ENCODE measurements around the gene C5orf47. TPM values are rescaled to one million over a fixed set of nuclear protein-coding genes. Genes with fewer than 3 reads are reported as not detected.
"Not testable (repeated sequence)": the region's sequence is repeated elsewhere in the genome, so short reads cannot be mapped to it uniquely, and the experiment has no call there.

C5orf47 gene
- polyA plus RNA-seq, 4 donors, result 0.09 to 0.27 (median 0.20) TPM; not detected in 1

DNA sequence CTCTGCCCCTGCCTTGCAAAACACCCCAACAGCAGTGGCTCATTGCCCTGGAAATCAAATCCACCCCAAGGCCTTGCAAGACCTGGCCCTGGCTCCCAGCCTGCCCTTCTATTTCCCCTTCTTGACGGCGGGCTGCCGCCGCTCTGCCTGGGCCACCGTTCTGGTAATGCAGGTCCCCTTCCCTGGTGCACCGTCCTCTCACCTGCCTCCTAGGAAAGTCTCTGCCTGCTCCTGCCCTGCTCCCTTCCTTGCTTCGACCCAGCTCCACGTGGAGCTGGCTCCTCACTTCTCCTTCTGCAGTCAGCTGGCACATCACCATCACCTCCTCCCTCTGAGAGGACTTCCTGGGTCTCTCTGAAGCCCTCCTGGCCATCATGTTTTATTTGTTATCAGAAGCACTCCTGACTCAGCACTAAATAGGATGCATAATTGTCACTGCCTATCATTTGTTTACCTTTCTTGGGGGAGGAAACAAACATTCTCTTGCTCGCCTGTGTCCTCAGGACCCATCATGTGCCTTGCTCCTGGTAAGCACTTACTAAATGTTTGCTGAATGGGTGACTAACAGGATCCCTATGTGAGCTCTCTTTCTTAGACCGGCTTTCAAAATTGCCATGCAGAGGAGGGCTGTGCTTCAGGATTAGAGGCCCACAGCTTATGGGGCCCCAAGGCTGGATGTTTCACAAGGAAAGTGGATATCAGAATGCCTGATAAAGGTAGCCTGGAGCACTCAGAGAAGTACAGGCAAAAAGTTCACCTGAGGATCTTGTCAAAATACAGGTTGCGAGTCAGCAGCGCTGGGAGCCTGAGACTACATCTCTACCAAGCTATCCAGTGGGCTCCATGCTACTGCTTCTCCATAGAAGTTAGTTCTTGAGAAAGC lies 19.6 kb upstream of the C5orf47 start:
- no peak for DNase-seq (ENCODE audit: low read depth in 4 of 4, low spot score in 3 of 4)

- DNase-seq (ENCODE audit: low read depth in 4 of 4, low spot score in 3 of 4), result no peak
Observed at GRCh38 chr5:173970878-173971650, 17.9 kb upstream of the C5orf47 start.

GRCh38 chr5:173971681-173972345 lies 17.2 kb upstream of the C5orf47 start:
- DNase-seq (ENCODE audit: low read depth in 4 of 4, low spot score in 3 of 4), result no peak

GRCh38 chr5:173972607-173972924 lies 16.4 kb upstream of the C5orf47 start:
- no peak for DNase-seq (ENCODE audit: low read depth in 4 of 4, low spot score in 3 of 4)

GRCh38 chr5:173972925-173973615 lies 15.9 kb upstream of the C5orf47 start:
- DNase-seq (ENCODE audit: low read depth in 4 of 4, low spot score in 3 of 4), result peak; percentile 75 to 78 (median 76)

GRCh38 chr5:173973616-173973969 lies 15.4 kb upstream of the C5orf47 start:
- DNase-seq (ENCODE audit: low read depth in 4 of 4, low spot score in 3 of 4), result no peak

GRCh38 chr5:173974688-173975239 lies 14.2 kb upstream of the C5orf47 start:
- DNase-seq (ENCODE audit: low read depth in 4 of 4, low spot score in 3 of 4), result no peak

DNA sequence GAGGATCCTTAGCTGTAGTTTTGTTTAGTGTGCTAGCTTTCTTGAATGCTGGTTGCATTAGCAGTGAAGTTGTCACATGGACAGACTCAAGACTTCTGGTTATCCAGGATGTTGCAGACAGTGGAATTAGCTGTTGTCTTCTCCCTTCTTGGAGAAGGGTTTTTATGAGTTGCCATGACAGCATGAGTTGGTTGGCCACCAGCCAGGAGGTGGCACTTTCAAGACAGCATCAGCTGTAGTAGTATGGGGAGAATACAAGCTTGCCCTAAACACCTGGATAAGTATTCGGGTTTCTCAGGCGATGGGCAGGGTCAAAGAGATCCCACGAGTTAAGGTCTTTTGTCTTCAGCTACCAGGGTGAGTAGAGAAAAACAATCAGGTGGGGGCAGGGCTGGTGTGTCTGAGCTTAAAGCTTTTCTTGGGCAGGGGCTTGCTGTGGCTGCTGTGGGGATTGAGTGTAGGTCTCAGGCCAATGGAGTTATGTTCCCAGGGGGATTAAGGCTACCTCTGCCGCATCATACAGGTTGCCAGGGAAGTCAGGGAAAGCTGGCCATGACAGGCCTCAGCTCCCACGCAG lies 7.7 kb upstream of the C5orf47 start:
- no peak for DNase-seq (ENCODE audit: low read depth in 4 of 4, low spot score in 3 of 4)

DNA sequence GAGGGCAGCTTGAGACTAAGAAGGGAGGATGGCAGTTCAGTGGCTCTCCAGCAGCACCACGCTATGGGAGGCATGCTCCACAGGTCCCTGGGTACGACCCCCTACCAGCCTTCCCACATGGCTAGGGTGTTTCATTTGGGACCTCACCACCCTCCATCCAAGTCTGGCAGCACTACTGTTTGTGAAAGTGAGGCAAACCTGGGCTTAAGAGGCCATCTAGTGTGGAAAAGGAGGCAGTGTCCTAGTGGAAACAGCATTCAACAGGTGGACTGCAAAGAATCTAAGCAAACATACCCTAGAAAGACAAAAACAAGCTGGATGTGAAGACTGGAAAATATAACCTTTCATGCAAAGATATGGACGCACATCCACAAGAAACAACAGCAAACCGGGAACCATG lies 4.8 kb upstream of the C5orf47 start:
- DNase-seq (ENCODE audit: low read depth in 4 of 4, low spot score in 3 of 4), result no peak

DNA sequence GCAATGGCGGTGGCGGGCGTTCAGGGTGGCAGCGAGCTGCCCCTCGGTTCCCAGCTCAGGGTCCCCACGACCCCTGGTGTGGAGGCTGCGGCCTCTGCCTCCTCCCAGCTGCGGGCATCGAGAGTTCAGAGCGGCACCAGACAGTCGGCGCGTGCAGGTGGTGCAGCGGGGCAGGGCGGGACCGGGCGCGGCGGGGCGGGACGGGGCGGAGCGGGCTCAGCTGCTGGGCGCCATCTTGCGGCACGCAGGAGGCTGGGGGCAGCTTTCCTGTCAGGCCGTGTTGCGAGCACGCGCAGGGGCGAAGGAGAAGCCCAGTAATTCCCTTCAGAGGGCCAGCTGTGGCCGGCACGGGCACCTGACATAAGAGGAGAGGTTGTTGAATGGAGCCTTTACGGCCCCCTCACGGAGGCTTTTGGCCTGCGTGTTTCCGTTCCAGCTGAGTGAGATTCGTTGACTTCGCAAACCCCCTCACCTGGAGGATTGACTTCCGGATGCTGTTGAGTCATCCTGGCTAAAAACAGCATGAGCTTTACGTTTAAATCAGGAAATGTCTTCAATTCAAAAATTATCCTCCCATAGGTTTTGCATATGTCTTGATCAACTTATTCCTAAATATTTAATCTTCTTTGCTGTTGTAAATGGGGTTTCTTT lies 587 bp downstream of the C5orf47 start:
- DNase-seq (ENCODE audit: low read depth in 4 of 4, low spot score in 3 of 4), result no peak

DNA sequence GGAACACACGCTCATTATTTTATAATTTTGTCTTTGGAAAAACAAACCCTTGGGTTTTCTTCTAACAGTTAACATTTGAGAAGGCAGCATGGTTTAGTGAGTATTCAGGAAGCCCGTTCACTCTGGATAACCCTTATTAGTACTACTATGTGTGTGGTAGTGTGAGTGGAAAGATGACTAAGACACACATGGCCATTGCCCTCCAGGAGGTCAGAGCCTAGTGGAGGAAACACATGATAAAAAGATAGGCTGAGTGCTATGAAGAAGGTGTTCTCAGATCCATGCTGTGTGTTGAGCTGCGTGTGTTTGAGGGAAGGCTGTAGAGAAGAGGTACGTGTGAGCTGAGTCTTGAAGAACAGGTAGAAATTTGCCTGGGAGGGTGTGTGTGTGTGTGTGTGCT lies 8.4 kb downstream of the C5orf47 start:
- no peak for DNase-seq (ENCODE audit: low read depth in 4 of 4, low spot score in 3 of 4)

DNA sequence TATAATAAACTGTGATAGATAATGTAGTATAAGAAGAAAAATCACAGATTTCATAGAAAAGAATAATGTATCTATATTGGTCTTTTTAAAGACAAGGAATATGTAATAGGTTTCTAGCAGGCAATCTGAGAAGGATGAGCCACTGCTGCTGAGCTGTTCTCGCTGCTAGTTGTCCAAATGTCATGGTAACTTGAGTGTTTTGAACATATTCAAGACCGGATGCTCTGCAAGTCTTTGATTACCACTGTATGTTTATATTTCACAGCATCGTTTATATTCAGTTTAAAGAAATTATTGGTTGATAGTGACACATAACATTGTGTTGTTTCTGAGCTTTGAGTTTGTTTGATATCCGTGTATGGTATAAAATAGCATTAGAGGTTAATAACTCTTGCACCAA lies 9.6 kb downstream of the C5orf47 start:
- DNase-seq (ENCODE audit: low read depth in 4 of 4, low spot score in 3 of 4), result no peak

- no peak for DNase-seq (ENCODE audit: low read depth in 4 of 4, low spot score in 3 of 4)
Observed at GRCh38 chr5:174000076-174000475, 11.1 kb downstream of the C5orf47 start.

- no peak for DNase-seq (ENCODE audit: low read depth in 4 of 4, low spot score in 3 of 4)
Observed at GRCh38 chr5:174003795-174004194, 14.8 kb downstream of the C5orf47 start.

DNA sequence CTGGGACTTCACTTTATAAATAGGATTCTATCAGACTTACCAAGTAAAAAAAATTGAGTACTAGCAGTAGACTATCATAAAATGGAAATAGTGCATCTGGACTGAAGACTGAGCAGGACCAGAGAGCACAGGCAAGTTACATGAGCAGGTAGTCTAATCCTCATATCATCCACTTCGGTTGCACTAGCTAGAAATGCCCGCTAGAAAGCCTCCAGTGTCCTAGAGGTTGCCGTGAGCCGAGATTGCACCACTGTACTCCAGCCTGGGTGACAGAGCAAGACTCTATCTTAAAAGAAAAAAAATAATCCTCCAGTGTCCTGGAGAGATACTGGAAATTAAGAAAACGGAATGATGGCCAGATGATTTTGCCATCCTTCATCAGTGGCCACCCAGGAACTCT lies 20.0 kb downstream of the C5orf47 start:
- DNase-seq (ENCODE audit: low read depth in 4 of 4, low spot score in 3 of 4), result no peak

DNA sequence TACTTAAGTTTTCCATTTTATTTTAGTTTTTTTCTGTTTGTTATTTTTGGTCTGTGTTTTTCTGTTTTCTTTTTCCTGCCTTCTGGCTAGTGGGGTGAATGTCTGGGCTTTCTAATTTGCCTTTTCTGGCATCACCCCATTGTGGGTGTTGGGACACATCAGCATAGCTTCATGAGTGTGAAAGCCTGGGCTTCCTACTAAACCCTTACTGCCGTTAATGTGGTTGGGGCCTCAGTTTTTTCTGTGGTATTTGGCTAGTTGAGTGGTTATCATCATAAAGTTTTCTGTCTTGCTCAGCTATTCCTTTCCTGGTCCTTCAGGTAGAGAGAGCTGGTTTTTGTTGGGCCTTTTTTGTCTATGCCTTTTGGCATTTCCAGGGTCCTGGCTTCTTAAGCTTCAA lies 21.4 kb downstream of the C5orf47 start:
- DNase-seq (ENCODE audit: low read depth in 4 of 4, low spot score in 3 of 4), result no peak

DNA sequence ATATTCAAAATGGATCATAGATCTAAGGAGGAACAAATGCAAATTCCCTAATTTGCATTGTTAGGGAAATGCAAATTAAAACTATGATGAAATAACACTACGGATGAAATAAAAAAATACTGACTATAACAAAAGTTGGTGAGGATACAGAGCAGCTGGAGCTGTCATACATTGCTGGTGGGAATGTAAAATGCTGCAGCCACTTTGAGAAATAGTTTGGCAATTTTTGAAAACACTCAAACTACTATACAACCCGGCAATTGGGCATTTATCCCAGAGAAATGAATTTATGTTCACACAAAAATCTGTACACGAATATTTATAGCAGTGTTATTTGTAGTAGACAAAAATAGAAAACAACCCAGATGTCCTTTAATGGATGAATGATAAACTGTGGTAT lies 22.5 kb downstream of the C5orf47 start:
- DNase-seq (ENCODE audit: low read depth in 4 of 4, low spot score in 3 of 4), result no peak

DNA sequence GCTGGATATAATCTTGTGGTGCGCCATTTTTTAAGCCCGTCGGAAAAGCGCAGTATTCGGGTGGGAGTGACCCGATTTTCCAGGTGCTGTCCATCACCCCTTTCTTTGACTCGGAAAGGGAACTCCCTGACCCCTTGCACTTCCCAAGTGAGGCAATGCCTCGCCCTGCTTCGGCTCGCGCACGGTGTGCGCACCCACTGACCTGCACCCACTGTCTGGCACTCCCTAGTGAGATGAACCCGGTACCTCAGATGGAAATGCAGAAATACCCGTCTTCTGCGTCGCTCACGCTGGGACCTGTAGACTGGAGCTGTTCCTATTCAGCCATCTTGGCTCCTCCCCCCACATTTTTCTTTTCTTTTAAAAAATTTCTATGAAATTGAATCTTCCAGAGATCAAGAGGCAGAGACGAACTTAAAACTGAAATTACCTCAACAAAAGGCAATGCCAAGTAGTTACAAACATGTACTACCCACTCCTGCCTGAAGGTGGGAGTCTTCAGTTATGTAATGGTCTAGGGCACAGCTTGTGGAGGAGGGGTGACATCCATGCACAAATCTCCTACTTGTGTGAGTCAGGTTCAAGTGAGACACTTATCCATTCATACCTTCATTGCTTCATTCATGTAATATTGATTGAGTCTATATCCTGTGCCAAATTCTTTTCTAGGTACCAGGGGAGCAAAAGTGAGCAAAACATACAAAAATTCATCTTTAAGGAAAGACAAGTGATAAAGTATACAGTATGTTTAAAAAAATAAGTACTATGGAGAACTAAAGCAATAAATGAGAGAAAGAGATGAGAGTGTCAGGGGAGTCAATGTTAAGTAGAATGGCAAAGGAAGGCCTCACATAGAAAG lies 31.3 kb downstream of the C5orf47 start:
- DNase-seq (ENCODE audit: low read depth in 4 of 4, low spot score in 3 of 4), result not testable (repeated sequence)

GRCh38 chr5:174020928-174021304 lies 31.9 kb downstream of the C5orf47 start:
- DNase-seq (ENCODE audit: low read depth in 4 of 4, low spot score in 3 of 4), result no peak
